ENCODE data around the gene GPR155.

Gene GPR155

DNA sequence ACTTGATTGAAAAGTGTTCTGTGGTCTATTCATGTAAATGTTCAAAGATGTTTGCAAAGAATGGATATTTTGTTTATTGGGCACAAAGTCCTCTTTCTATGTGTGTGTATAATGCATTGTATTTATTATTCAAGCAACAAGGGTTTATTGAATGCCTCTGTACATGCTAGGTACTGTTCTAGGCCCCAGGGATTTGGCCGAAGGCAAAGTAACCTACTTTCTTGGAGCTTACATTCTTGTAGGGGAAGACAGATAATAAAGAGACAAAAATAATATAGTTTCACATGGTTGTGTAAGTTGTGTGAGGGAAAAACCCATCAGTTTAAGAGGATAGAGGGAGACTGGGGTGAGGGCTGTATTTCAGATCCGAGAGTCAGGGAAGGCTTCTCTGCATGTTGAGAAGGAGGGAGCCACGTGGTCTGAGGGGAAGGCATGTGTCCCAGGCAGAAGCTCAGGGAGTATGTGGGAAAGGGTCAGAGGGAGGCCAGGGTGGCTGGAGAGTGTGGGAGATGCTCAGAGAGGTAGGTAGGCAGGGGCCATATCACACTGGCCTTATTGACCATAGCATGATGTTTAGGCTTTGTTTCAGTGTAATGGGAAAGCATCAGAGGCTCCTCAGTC lies 40.4 kb upstream of the GPR155 start:
- in situ Hi-C loops (cut with HindIII; ENCODE audit: low sequenced_read_pairs): no loop called here
- DNase-seq (ENCODE audit: low read depth): no peak
- TF ChIP-seq, protein P1, sequence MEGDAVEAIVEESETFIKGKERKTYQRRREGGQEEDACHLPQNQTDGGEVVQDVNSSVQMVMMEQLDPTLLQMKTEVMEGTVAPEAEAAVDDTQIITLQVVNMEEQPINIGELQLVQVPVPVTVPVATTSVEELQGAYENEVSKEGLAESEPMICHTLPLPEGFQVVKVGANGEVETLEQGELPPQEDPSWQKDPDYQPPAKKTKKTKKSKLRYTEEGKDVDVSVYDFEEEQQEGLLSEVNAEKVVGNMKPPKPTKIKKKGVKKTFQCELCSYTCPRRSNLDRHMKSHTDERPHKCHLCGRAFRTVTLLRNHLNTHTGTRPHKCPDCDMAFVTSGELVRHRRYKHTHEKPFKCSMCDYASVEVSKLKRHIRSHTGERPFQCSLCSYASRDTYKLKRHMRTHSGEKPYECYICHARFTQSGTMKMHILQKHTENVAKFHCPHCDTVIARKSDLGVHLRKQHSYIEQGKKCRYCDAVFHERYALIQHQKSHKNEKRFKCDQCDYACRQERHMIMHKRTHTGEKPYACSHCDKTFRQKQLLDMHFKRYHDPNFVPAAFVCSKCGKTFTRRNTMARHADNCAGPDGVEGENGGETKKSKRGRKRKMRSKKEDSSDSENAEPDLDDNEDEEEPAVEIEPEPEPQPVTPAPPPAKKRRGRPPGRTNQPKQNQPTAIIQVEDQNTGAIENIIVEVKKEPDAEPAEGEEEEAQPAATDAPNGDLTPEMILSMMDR (IDR thresholded peaks at IDR 0.05; ENCODE audit: low read depth, low read length, missing control alignments): no peak
- no peak overlapping the region for H3K4me3 ChIP-seq (ENCODE audit: low read depth, low read length)

- DNase-seq (ENCODE audit: low read depth): no peak
- TF ChIP-seq, protein P1 (IDR thresholded peaks at IDR 0.05; ENCODE audit: low read depth, low read length, missing control alignments): no peak
- H3K4me3 ChIP-seq (ENCODE audit: low read depth, low read length): no peak overlapping the region
- in situ Hi-C loops (cut with HindIII; ENCODE audit: low sequenced_read_pairs): no loop called here
Observed at GRCh38 chr2:174524527-174524926, 37.7 kb upstream of the GPR155 start.

DNA sequence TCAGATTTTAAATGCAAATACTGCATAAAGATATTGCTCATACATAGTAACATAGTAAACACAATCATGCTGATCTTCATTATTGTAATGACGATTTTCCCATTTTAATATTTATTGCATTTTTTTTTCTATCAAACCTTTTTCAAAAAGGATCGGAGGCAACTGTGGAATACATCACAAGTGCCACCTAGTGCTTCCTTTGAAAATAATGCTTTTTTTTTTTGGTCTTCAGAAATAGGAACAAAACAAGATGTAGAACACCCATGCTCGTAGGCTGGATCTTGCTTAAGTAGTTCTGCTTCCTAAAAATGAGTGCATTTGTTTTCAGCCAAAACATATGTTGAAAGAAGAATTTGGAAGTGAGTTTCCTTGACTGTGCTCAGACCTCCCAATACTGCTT lies 35.7 kb upstream of the GPR155 start:
- DNase-seq (ENCODE audit: low read depth): no peak
- in situ Hi-C loops (cut with HindIII; ENCODE audit: low sequenced_read_pairs): no loop called here
- TF ChIP-seq, protein P1 (IDR thresholded peaks at IDR 0.05; ENCODE audit: low read depth, low read length, missing control alignments): no peak
- no peak overlapping the region for H3K4me3 ChIP-seq (ENCODE audit: low read depth, low read length)

DNA sequence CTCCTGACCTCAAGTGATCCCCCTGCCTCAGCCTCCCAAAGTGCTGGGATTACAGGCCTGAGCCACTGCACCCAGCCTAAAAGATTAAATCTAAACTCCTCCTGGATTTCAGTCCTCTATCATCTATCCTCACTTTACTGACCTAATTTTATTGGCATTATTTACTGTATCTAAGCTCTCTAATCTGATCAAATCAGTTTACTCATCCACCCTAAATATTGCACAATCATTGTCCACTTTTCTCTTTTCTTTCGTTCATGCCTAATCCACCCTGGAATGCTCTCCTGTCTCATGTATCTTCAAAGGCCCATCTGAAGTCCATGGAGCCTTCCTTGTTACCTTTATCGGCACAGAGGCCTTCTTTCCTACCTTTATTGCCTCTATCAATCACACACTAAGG lies 31.6 kb upstream of the GPR155 start:
- in situ Hi-C loops (cut with HindIII; ENCODE audit: low sequenced_read_pairs): no loop called here
- H3K4me3 ChIP-seq (ENCODE audit: low read depth, low read length): no peak overlapping the region
- DNase-seq (ENCODE audit: low read depth): no peak
- TF ChIP-seq, protein P1 (IDR thresholded peaks at IDR 0.05; ENCODE audit: low read depth, low read length, missing control alignments): no peak

DNA sequence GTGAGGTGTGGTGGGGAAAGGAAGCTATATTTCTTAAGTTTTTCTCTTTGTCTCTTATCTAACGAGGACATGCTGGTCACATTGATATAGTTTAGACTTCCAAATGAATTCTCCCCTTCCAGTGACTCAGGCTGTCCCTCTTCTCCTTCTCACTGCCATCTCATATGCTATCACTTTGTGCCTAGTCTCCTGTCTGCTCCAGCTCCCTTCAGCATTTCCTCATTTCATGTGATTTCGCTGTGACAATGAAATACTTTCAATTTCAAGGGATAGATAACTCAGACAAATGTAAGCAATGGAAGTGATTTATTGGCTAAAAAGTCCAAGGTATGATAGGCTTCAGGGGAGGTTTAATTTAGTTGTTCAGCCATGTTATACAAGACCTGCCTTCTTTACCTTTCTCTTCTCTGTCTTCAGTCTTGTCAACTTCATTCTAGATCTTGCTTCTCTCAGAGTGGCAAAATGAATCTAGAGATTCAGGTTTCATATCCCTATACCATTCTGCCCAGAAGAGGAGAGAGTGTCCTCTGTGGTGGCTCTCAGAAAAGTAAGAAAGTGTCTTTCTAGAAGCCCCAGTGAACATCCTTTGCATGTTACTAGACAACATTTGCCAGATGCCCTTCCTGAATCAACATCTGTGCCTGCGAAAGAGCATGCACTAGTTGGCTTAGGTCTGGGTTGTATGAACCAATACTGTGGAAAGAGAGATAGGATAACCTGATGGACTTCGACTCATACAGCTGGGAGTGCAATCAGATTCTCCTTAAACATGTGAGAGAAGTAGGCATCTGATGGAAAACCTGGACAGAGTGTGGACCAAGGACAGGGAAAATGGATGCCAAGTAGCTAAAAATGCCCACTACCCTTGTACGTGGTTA lies 29.9 kb upstream of the GPR155 start:
- in situ Hi-C loops (cut with HindIII; ENCODE audit: low sequenced_read_pairs): no loop called here

DNA sequence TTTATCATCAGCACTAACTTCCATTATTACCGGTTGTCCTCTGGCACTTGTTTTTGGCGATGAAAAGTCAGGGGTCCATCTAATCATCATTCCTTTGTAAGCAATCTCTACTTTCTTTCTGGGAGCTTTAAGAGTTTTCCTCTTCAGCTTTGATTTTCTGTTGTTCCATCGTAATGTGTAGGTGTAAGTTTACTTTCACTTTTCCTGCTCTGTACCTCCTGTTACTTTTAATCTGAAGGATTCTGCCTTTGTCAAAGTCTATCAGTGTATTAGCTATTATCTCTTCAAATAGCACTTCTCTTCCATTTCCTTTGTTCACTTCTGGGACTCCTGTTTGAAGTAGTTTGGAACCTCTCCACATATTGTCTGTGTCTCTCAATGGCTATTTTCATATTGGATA lies 25.5 kb upstream of the GPR155 start:
- DNase-seq (ENCODE audit: low read depth): no peak
- TF ChIP-seq, protein P1 (IDR thresholded peaks at IDR 0.05; ENCODE audit: low read depth, low read length, missing control alignments): no peak
- no peak overlapping the region for H3K4me3 ChIP-seq (ENCODE audit: low read depth, low read length)
- in situ Hi-C loops (cut with HindIII; ENCODE audit: low sequenced_read_pairs): no loop called here

More for the DNA sequence above, 29.9 kb upstream of the GPR155 start:
- DNase-seq (ENCODE audit: low read depth): no peak
- no peak overlapping the region for H3K4me3 ChIP-seq (ENCODE audit: low read depth, low read length)
- TF ChIP-seq, protein P1 (IDR thresholded peaks at IDR 0.05; ENCODE audit: low read depth, low read length, missing control alignments): no peak

Measured in astrocyte of the cerebellum (primary cell).